Duodenal mucosa (tissue), 2 donors: ENCODE data around the gene KANSL1L.
A peak's percentile ranks its signal among the peaks of the same experiment; 100 is the strongest.

ENCODE experiments used
- H3K27ac ChIP-seq: one replicate; pipeline ENCODE4 v1.7.0; 2013; ENCODE audit warnings: low read depth, low read length
- H3K27me3 ChIP-seq, 2 donors: one replicate each; pipeline ENCODE4 v1.7.0; 2013; ENCODE audit warnings: low read length in 2 of 2, control low read depth in 1 of 2; ENCODE audit not compliant: insufficient read depth in 2 of 2, control insufficient read depth in 1 of 2
- H3K36me3 ChIP-seq, 2 donors: one replicate each; pipeline ENCODE4 v1.7.0; 2013; ENCODE audit warnings: low read length in 2 of 2, control low read depth in 1 of 2; ENCODE audit not compliant: insufficient read depth in 2 of 2, control insufficient read depth in 1 of 2
- H3K4me1 ChIP-seq, 2 donors: one replicate each; pipeline ENCODE4 v1.7.0; 2013; ENCODE audit warnings: low read length in 2 of 2, control low read depth in 1 of 2; ENCODE audit not compliant: insufficient read depth in 2 of 2, control insufficient read depth in 1 of 2
- H3K4me3 ChIP-seq, 2 donors: one replicate each; pipeline ENCODE4 v1.7.0; 2013; ENCODE audit warnings: low read length in 2 of 2, low read depth in 1 of 2
- H3K9ac ChIP-seq, 2 donors: one replicate each; pipeline ENCODE4 v1.7.0; 2013; ENCODE audit warnings: low read length in 2 of 2, low read depth in 1 of 2
- H3K9me3 ChIP-seq, 2 donors: one replicate each; pipeline ENCODE4 v1.7.0; 2013; ENCODE audit warnings: low read length in 2 of 2, control low read depth in 1 of 2; ENCODE audit not compliant: control insufficient read depth in 1 of 2

Gene KANSL1L

GRCh38 chr2:210159059-210159458 is 12.2 kb downstream of the KANSL1L start:
- H3K9ac ChIP-seq, result no peak overlapping the region
- H3K9me3 ChIP-seq, result no peaks in the 10 kb centered on the region
- peaks cover 3 to 7% of the 10 kb centered on the region in 2 donors for H3K4me1 ChIP-seq
- H3K4me3 ChIP-seq, result no peak overlapping the region
- no peaks in the 10 kb centered on the region for H3K27me3 ChIP-seq
- no peaks in the 10 kb centered on the region for H3K36me3 ChIP-seq
- no peak overlapping the region for H3K27ac ChIP-seq

- H3K9ac ChIP-seq, result no peak overlapping the region
- H3K4me3 ChIP-seq, result no peak overlapping the region
- H3K9me3 ChIP-seq, result no peaks in the 10 kb centered on the region
- H3K27ac ChIP-seq, result no peak overlapping the region
- H3K4me1 ChIP-seq, result peaks cover 3 to 7% of the 10 kb centered on the region in 2 donors
- no peaks in the 10 kb centered on the region for H3K27me3 ChIP-seq
- peaks cover 4 to 6% of the 10 kb centered on the region in 2 donors for H3K36me3 ChIP-seq
Measured at GRCh38 chr2:210158236-210158635, 13.0 kb downstream of the KANSL1L start.

- Histone ChIP-seq H3K9me3 (no peaks in the 10 kb centered on the region), H3K36me3 (peaks cover 4 to 7% of the 10 kb centered on the region in 2 donors), H3K27ac (no peak overlapping the region), H3K4me1 (peaks cover 0 to 3% of the 10 kb centered on the region in 2 donors), H3K27me3 (no peaks in the 10 kb centered on the region), H3K4me3 (no peak overlapping the region), H3K9ac (no peak overlapping the region)
Measured at GRCh38 chr2:210157526-210157925, 13.7 kb downstream of the KANSL1L start.

GRCh38 chr2:210147614-210148013 is 23.6 kb downstream of the KANSL1L start:
- Histone ChIP-seq H3K36me3 (peaks cover 19 to 25% of the 10 kb centered on the region in 2 donors), H3K9me3 (peaks cover 0 to 3% of the 10 kb centered on the region in 2 donors), H3K27ac (no peak overlapping the region), H3K4me1 (peaks cover 0 to 6% of the 10 kb centered on the region in 2 donors), H3K27me3 (no peaks in the 10 kb centered on the region), H3K4me3 (no peak overlapping the region), H3K9ac (no peak overlapping the region)

GRCh38 chr2:210132239-210132638 is 39.0 kb downstream of the KANSL1L start:
- Histone ChIP-seq H3K36me3 (no peaks in the 10 kb centered on the region), H3K9ac (no peak overlapping the region), H3K27ac (no peak overlapping the region), H3K4me3 (no peak overlapping the region), H3K4me1 (peaks cover 0 to 5% of the 10 kb centered on the region in 2 donors), H3K27me3 (no peaks in the 10 kb centered on the region), H3K9me3 (no peaks in the 10 kb centered on the region)

GRCh38 chr2:210128961-210129360 is 42.2 kb downstream of the KANSL1L start:
- Histone ChIP-seq H3K27me3 (no peaks in the 10 kb centered on the region), H3K4me3 (peak overlapping the region in 1 of 2 donors; percentile 22), H3K36me3 (peaks cover 0 to 6% of the 10 kb centered on the region in 2 donors), H3K27ac (no peak overlapping the region), H3K4me1 (peaks cover 0 to 5% of the 10 kb centered on the region in 2 donors), H3K9ac (no peak overlapping the region), H3K9me3 (peaks cover 2 to 14% of the 10 kb centered on the region in 2 donors)

- Histone ChIP-seq H3K4me1 (peaks cover 0 to 2% of the 10 kb centered on the region in 2 donors), H3K4me3 (no peak overlapping the region), H3K9me3 (peaks cover 0 to 7% of the 10 kb centered on the region in 2 donors), H3K27ac (no peak overlapping the region), H3K9ac (no peak overlapping the region), H3K27me3 (no peaks in the 10 kb centered on the region), H3K36me3 (peaks cover 3 to 8% of the 10 kb centered on the region in 2 donors)
Measured at GRCh38 chr2:210113614-210114235, 57.5 kb downstream of the KANSL1L start.

GRCh38 chr2:210112871-210113270 is 58.3 kb downstream of the KANSL1L start:
- H3K9me3 ChIP-seq, result peaks cover 0 to 7% of the 10 kb centered on the region in 2 donors
- H3K36me3 ChIP-seq, result peaks cover 3 to 8% of the 10 kb centered on the region in 2 donors
- H3K27ac ChIP-seq, result no peak overlapping the region
- no peak overlapping the region for H3K4me3 ChIP-seq
- peaks cover 0 to 5% of the 10 kb centered on the region in 2 donors for H3K4me1 ChIP-seq
- no peaks in the 10 kb centered on the region for H3K27me3 ChIP-seq
- H3K9ac ChIP-seq, result no peak overlapping the region

GRCh38 chr2:210099940-210100339 is 71.3 kb downstream of the KANSL1L start:
- Histone ChIP-seq H3K4me1 (no peaks in the 10 kb centered on the region), H3K9ac (no peak overlapping the region), H3K27me3 (no peaks in the 10 kb centered on the region), H3K36me3 (no peaks in the 10 kb centered on the region), H3K27ac (no peak overlapping the region), H3K9me3 (no peaks in the 10 kb centered on the region), H3K4me3 (no peak overlapping the region)

GRCh38 chr2:210094787-210095186 is 76.4 kb downstream of the KANSL1L start:
- no peaks in the 10 kb centered on the region for H3K27me3 ChIP-seq
- H3K27ac ChIP-seq, result no peak overlapping the region
- H3K9ac ChIP-seq, result no peak overlapping the region
- H3K9me3 ChIP-seq, result no peaks in the 10 kb centered on the region
- no peak overlapping the region for H3K4me3 ChIP-seq
- no peaks in the 10 kb centered on the region for H3K36me3 ChIP-seq
- H3K4me1 ChIP-seq, result no peaks in the 10 kb centered on the region
